Activated T-cell treated with anti-CD3 and anti-CD28 coated beads, Interleukin-2, amount 50 U/mL, for 24 hours (primary cell): ENCODE measurements around the gene ANTXRL.
"Not testable (repeated sequence)": the region's sequence is repeated elsewhere in the genome, so short reads cannot be mapped to it uniquely, and the experiment has no call there.

ENCODE experiments used
- DNase-seq: peaks from one replicate; pipeline ENCODE4 v3.0.0-alpha.2; 2020
- H3K27ac Mint-ChIP-seq: 2 replicates; pipeline ENCODE4 v1.8.0; 2020; ENCODE audit warnings: mild to moderate bottlenecking, mixed read lengths
- H3K27me3 Mint-ChIP-seq: 2 replicates; pipeline ENCODE4 v1.8.0; 2020; ENCODE audit warnings: mixed read lengths
- H3K36me3 Mint-ChIP-seq: 2 replicates; pipeline ENCODE4 v1.8.0; 2020; ENCODE audit warnings: low read depth, mixed read lengths
- H3K4me1 Mint-ChIP-seq: 2 replicates; pipeline ENCODE4 v1.8.0; 2020; ENCODE audit warnings: low read depth, mixed read lengths
- H3K4me3 Mint-ChIP-seq: 2 replicates; pipeline ENCODE4 v1.8.0; 2020; ENCODE audit warnings: mild to moderate bottlenecking, moderate library complexity, mixed read lengths
- H3K9me3 Mint-ChIP-seq: 2 replicates; pipeline ENCODE4 v1.8.0; 2020; ENCODE audit warnings: mixed read lengths

The ANTXRL gene

DNA sequence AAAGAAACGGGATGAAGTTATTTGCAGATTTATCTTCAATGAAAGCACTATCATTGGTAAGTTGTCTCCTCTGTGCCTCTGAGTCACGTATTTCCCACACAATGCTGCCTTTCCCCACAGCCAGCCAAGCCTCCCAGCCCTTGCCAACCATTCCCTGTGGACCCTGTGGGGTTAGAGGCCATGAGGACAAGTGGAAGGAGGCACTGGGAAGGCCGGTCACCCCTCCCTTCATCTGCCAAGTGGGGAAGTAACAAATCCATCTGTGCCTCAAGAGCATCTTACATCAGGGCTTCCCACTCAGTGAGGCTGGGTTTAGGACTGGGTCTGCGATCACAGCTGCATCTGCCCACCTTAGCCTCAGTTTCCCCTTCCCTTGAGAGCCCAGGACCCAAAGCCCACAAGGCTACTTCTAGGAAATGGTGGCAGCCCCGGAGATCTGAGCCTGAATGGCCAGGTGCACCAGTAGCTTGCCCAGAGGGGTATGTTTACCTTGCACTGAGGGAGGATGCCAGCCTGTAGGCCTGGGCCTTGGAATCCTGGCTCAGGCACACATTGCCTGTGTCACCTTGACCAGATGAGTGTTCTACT, 16.1 kb downstream of the ANTXRL start:
- not testable (repeated sequence) for H3K27me3 Mint-ChIP-seq, H3K36me3 Mint-ChIP-seq, H3K9me3 Mint-ChIP-seq, H3K27ac Mint-ChIP-seq, H3K4me3 Mint-ChIP-seq
- H3K4me1 Mint-ChIP-seq = peaks cover 20% of the 10 kb centered on the region
- DNase-seq = peak; percentile 20

DNA sequence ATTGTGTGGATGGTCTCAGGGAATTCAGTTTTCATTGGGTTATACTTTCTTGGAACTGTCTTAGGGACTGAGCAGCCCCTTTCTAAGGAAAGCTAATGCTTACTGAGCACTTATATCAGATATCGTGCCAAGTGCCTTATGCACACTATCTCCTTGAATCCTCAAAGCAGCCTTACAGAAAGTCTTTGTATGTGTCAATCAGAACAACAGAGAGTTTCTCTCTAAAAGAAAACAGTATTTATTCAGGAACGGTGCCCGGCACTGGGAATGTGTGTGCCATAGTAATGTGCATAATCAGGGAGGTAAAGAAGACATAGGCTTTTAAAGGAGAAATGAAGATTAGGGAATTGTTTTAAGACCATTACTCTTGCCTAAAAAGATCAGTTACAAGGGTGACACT, 17.3 kb downstream of the ANTXRL start:
- H3K36me3 Mint-ChIP-seq = no peaks in the 10 kb centered on the region
- H3K4me1 Mint-ChIP-seq = peaks cover 8% of the 10 kb centered on the region
- H3K27me3 Mint-ChIP-seq = no peaks in the 10 kb centered on the region
- no peaks in the 10 kb centered on the region for H3K9me3 Mint-ChIP-seq
- no peak overlapping the region for H3K27ac Mint-ChIP-seq
- no peak for DNase-seq
- no peak overlapping the region for H3K4me3 Mint-ChIP-seq

DNA sequence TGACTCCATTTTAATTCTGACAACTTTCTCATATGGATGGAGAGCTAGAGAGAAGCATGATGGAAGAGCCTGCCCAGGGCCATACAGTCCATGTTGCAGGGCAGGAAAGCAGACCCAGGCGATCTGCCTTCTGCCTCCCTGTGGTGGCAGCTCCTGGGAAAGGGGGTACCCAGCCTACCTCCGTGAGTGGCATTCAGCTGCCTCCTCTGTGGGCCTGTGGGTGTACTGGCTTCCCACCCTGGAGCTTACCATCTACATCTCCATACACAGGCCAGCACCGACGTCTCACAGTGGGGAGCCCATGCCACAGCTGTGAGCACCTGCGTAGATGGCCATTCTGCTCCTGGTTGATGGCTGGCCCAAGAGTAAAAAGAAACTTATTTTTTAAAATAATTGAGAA, 17.9 kb downstream of the ANTXRL start:
- not testable (repeated sequence) for H3K4me1 Mint-ChIP-seq, DNase-seq, H3K27ac Mint-ChIP-seq, H3K4me3 Mint-ChIP-seq, H3K9me3 Mint-ChIP-seq, H3K36me3 Mint-ChIP-seq, H3K27me3 Mint-ChIP-seq

DNA sequence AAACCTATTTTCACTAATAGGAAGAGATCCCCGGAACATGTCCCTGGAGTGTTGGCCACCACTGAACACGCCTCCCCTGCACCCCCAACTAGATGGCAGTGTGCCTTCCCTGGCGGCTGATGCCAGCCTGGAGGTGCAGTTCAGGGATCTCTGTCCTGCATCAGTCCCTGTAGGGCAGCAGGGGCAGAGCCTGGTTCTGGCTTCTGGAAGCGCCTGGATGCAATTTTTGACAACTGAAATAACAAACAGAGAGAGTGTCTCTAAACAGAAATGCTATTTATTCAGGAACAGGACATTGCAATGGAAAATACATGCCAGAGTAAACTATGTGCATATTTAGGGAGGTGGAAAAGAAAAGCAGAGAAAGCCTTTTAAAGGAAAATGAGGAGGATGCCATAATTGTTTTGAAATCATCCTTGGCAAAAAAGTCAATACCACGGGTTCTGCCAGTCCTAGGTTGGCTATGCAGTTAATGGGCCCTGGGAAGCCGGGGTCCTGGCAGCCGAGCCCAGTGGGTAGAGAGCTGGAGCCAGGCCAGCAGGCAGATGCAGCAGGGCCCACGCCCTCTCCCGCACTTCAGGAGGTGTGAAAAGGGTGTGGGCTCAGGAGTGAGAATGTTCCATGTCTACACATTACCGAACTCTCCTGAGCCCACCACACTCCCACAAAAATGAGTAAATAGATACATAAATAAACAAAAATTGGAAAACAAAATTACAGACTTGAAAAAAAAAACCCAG, 18.5 kb downstream of the ANTXRL start:
- H3K9me3 Mint-ChIP-seq = no peaks in the 10 kb centered on the region
- no peak overlapping the region for H3K4me3 Mint-ChIP-seq
- H3K27me3 Mint-ChIP-seq = no peaks in the 10 kb centered on the region
- H3K36me3 Mint-ChIP-seq = no peaks in the 10 kb centered on the region
- no peak for DNase-seq
- no peaks in the 10 kb centered on the region for H3K4me1 Mint-ChIP-seq
- H3K27ac Mint-ChIP-seq = no peak overlapping the region

DNA sequence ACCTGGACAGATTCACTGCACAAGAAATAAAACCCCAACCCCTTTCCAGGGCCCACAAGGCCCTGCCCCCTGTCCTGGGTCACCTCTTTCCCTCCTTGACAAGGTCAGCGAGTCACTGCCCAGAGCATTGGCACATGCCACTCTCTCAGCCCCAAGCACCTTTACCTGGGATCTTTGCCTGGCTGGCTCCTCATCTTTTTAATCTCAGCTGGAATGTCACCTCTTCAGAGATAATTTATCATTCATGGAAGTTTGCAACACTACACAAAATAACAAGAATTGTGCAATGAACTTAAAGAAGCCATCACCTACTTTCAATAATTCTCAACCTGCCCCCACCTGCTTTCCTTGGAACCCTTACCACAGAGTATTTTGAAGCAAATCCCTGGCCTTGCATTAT, 19.2 kb downstream of the ANTXRL start:
- no peaks in the 10 kb centered on the region for H3K36me3 Mint-ChIP-seq
- H3K9me3 Mint-ChIP-seq = no peaks in the 10 kb centered on the region
- H3K27me3 Mint-ChIP-seq = no peaks in the 10 kb centered on the region
- DNase-seq = peak; percentile 21
- H3K4me1 Mint-ChIP-seq = no peaks in the 10 kb centered on the region
- no peak overlapping the region for H3K27ac Mint-ChIP-seq
- H3K4me3 Mint-ChIP-seq = no peak overlapping the region

DNA sequence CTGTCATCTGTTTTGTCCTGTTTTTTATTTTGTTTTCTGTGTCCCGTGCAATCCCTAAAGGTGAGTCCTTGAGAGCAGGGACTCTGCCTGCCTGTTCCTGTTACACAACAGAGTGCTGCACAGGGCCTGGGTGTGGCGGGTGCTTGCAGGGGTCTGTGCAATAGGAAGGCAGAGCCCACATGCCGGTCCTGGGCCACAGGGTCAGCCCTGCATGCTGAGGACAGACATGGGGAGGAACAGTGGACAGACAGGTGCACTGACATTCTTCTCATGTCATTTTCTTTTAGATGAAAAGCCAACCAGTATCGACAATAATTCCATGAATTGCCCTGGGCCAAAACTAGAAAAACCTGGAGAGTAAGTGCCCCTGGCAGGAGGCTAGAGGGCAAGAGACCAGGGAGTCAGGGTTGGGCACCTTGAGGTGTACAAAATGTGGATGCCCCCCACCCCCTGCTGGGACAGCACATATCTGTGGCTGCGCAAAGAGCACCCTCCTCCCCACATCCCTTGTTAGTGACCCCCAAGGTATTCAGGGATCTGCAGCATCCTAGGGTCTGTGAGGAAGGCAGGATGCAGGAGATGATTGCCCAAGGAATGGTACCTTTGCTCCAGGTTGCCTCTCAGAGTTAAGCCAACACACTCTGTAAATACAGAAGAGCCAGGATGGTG, 19.9 kb downstream of the ANTXRL start:
- Mint-ChIP-seq H3K27me3 (no peaks in the 10 kb centered on the region), H3K27ac (no peak overlapping the region), H3K4me1 (no peaks in the 10 kb centered on the region), H3K9me3 (no peaks in the 10 kb centered on the region), H3K4me3 (no peak overlapping the region), H3K36me3 (no peaks in the 10 kb centered on the region)
- DNase-seq = no peak

DNA sequence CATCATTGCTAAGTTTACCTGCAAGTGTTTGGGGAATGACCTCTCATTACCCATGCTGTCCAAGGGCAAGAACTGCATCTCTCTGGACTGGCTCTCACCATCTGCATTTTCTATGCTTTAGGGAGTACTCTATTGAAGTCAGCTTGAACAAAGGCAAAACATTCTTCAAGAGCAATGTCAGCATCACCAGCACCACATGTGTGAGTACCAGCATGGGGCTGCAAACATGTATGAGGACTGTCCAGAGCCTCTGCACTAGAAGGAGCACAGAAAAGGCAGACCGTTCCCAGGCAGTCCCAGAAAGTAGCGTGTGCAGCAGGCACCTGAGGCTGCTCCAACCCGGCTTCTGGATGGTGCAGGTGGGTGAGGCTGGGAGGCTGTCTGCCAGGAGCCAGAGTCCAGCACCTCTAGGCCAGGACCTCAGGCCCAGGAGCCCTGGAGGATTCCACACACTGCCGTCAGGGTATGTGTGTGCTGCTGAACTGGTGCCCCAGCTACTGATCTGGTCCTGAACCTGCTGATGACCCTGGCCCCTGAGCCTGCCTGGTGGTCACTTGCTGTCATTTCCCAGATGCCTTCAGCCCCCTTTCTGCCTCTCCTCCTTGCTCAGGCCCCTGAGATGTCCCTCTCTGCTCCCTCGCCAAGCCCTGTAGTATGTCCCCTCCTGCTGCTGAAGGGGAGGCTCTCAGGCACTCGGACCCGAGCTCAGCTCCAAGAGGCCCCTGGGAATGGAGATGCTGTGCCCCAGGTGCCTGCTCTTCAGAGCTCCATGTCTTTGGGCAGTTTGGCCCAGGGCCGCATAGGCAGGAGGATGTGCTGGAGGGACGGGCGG, 20.7 kb downstream of the ANTXRL start:
- Mint-ChIP-seq H3K4me1 (no peaks in the 10 kb centered on the region), H3K27me3 (no peaks in the 10 kb centered on the region), H3K9me3 (no peaks in the 10 kb centered on the region), H3K4me3 (no peak overlapping the region), H3K36me3 (no peaks in the 10 kb centered on the region), H3K27ac (no peak overlapping the region)
- peak; percentile 20 for DNase-seq

DNA sequence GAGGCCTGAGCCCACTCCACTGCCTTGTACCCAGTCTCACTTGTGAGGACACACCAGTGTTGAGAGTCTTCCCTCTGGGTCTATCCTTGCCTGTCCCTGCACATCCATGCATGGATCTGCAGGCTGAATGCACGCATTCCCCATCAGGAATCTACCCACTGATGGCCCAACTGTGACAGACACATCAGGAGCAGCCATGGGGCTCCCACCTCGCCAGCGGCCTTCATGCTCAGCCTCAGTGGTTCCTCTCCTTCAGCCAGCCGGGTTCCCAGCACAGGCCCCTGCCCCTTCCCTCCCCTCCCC, 21.3 kb downstream of the ANTXRL start:
- H3K27me3 Mint-ChIP-seq = no peaks in the 10 kb centered on the region
- no peaks in the 10 kb centered on the region for H3K9me3 Mint-ChIP-seq
- H3K27ac Mint-ChIP-seq = no peak overlapping the region
- DNase-seq = peak; percentile 9
- no peak overlapping the region for H3K4me3 Mint-ChIP-seq
- no peaks in the 10 kb centered on the region for H3K36me3 Mint-ChIP-seq
- H3K4me1 Mint-ChIP-seq = no peaks in the 10 kb centered on the region

DNA sequence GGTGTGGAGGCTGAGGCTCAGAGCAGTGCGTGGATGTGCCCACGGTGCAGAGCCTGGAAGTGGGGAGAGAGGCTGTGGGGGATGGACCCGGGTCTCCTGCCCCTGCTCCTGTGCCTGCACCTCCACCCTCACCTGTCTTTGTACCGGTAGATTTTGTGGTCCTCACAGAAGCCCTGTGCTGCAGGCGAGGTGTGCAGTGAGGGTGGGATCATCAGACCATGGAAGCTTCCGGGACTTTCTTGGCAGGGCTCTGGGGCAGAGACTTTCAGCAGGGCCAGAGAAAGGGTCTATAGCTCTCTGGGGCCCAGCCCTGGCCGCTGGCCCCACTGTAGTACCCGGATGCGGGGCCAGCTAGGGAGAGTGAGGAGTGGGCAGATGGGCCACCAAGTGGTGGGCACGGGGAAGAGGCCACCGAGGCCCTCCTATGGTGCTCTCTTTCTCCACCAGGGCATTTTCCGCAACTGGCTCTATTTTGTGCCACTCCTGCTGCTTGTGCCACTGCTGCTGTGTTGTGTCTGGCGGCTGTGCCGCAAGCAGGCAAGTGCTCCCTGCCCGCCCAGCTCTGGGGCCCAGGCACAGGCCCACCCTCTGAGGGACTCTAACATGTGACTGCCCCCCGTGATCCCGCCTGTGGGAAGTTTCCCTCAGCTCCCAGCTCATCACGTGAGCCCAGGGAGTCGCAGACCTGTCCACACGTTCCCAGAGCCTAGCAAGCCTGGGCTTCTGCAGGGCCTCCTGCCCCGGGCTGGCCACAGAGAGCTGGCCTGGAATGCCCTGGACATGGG, 22.1 kb downstream of the ANTXRL start:
- no peak overlapping the region for H3K27ac Mint-ChIP-seq
- no peak for DNase-seq
- H3K27me3 Mint-ChIP-seq = no peaks in the 10 kb centered on the region
- H3K9me3 Mint-ChIP-seq = no peaks in the 10 kb centered on the region
- no peaks in the 10 kb centered on the region for H3K36me3 Mint-ChIP-seq
- H3K4me3 Mint-ChIP-seq = no peak overlapping the region
- H3K4me1 Mint-ChIP-seq = no peaks in the 10 kb centered on the region

DNA sequence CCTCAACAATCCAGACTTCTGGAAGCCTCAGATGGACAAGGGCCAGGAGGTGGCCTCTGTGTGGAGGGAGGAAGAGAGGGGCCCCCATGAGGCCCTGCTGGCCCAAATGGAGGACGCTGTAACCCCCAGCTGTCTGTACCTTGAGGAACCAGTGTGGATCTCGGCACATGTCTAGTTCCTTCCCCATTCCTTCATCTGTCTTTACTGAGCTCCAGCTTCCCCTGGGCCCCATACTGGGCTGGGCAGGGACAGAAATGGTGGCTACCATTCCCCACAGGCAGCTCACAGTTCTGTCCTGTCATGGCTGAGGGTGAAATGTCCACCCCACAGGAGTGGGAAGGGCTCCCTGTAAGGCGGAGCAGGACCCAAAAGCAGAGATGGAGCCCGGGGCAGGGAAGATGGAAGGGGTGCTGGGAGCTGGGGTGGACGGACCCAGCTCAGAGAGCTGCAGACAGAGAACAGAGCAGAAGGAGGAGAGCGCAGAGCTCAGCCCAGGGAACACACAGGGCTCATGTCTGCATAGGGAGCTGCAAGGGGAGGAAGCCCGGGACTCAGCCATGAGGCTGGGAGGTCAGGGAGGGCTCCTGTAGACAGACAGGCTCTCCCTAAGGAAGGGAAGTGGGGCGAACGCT, 22.8 kb downstream of the ANTXRL start:
- Mint-ChIP-seq H3K4me3 (no peak overlapping the region), H3K27me3 (no peaks in the 10 kb centered on the region), H3K4me1 (no peaks in the 10 kb centered on the region), H3K27ac (no peak overlapping the region), H3K36me3 (no peaks in the 10 kb centered on the region), H3K9me3 (no peaks in the 10 kb centered on the region)
- peak; percentile 18 for DNase-seq

DNA sequence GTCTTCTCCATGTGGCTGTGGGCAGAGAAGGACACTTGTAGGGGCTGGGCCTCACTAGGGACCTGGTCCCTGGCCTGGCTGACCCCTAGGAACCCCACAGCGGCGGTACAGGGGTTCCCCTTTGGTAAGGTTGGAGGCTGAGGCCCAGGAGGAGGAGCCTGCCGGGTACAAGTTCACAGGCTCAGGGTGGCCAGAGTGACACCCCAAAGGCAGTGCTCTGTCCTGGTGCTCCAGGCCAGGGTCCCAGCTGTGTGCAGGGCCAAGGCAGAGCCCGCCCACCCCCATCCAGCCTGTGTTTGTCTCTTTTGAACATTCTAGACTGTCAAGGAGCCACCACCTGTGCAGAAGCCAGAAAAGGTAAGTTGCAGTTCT, 23.3 kb downstream of the ANTXRL start:
- no peaks in the 10 kb centered on the region for H3K27me3 Mint-ChIP-seq
- H3K27ac Mint-ChIP-seq = no peak overlapping the region
- H3K36me3 Mint-ChIP-seq = no peaks in the 10 kb centered on the region

DNA sequence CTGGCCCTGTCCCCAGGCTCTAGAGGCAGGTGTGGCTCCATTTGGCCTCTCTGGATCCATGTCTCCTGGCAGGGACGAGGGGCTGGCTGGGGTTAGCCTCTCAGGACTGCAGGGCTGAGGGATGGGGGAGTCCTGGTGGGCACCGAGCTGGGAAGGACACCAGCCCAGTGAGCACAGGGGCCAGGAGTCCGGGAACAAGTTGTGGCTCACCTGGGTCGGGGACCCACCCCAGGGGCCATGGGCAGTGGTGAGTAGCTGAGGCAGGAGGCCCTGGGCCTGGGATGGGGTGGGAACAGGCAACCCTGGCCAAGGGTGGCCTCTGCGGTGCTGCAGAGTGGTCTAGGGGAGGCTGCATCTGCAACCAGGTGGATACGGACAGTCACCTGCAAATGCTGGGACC, 24.1 kb downstream of the ANTXRL start:
- Mint-ChIP-seq H3K9me3 (no peaks in the 10 kb centered on the region), H3K27me3 (no peaks in the 10 kb centered on the region), H3K4me3 (no peak overlapping the region), H3K36me3 (no peaks in the 10 kb centered on the region), H3K4me1 (no peaks in the 10 kb centered on the region), H3K27ac (no peak overlapping the region)
- no peak for DNase-seq

More for the DNA sequence above, 23.3 kb downstream of the ANTXRL start:
- no peaks in the 10 kb centered on the region for H3K4me1 Mint-ChIP-seq
- H3K4me3 Mint-ChIP-seq = no peak overlapping the region
- DNase-seq = peak; percentile 11
- H3K9me3 Mint-ChIP-seq = no peaks in the 10 kb centered on the region

DNA sequence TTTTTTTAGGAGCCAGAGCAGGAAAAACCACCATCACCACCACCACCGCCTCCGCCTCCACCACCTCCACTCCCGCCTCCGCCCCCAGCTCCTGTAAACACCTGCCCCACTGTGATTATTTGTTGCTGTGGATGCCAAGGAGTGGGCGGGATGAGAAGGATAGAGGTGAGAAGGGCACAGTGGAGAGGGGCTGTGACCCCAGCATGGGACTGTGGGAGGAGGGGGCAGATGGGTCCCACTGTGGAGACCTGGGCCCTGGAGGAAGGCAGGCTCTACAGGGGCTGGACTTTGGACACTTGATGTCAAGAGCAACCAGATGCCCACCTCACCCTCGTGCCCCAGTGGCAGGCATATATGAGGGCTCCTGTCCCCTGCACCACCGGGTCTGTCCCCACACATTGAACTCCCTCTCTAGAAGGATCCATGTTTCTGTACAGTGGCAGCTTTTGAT, 24.7 kb downstream of the ANTXRL start:
- no peaks in the 10 kb centered on the region for H3K27me3 Mint-ChIP-seq
- no peak overlapping the region for H3K4me3 Mint-ChIP-seq
- no peaks in the 10 kb centered on the region for H3K36me3 Mint-ChIP-seq
- no peak for DNase-seq
- no peak overlapping the region for H3K27ac Mint-ChIP-seq
- H3K4me1 Mint-ChIP-seq = no peaks in the 10 kb centered on the region
- H3K9me3 Mint-ChIP-seq = no peaks in the 10 kb centered on the region

DNA sequence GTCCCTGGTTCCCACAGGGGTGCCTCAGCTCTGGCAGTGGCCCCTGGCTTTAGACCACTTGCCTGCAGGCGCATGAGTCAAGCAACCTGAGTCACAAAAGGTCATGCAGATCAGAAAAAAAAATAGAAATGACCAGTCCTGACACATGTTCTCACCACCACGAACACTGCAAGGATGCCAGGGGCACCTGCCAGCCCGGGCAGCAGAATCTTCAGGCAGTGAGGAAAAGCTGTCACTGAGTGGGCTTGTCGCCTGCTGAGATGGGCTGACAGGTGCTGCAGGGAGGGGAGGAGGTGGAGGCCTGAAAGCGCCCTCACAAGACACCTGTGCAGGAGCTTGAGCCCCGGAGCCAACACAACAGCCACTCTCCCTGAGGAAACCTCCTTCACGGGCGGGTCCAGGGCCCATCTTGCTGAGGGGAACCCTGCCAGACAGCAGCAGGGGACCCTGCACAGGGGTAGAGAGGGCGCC, 25.2 kb downstream of the ANTXRL start:
- H3K9me3 Mint-ChIP-seq, H3K27ac Mint-ChIP-seq, H3K4me3 Mint-ChIP-seq, H3K27me3 Mint-ChIP-seq, H3K36me3 Mint-ChIP-seq, DNase-seq, H3K4me1 Mint-ChIP-seq: not testable (repeated sequence)
